Neural progenitor cell (in vitro differentiated cells): ENCODE data around the gene TMEM170A. TPM values are rescaled to one million over a fixed set of nuclear protein-coding genes. Genes with fewer than 3 reads are reported as not detected.
"Not testable (repeated sequence)": the region's sequence is repeated elsewhere in the genome, so short reads cannot be mapped to it uniquely, and the experiment has no call there.

ENCODE experiments used
- DNase-seq: peaks from one replicate; pipeline ENCODE4 v3.0.0-alpha.2; 2016; ENCODE audit warnings: low spot score
- H2AFZ ChIP-seq: fragments of 200-600 bp; sonication (generic); replicated peaks from 2 replicates; pipeline ENCODE4 v1.6.1; 2016; ENCODE audit warnings: antibody characterized with exemption
- H3F3A ChIP-seq: fragments of 200-600 bp; sonication (generic); 2 replicates; pipeline ENCODE4 v1.6.1; 2016; ENCODE audit warnings: antibody characterized with exemption, low read depth
- H3K27ac ChIP-seq: fragments of 200-600 bp; sonication (generic); 2 replicates; pipeline ENCODE4 v1.5.1; 2016; ENCODE audit warnings: mild to moderate bottlenecking
- H3K27me3 ChIP-seq: fragments of 200-600 bp; sonication (generic); 2 replicates; pipeline ENCODE4 v1.6.1; 2016; ENCODE audit warnings: mild to moderate bottlenecking, moderate library complexity
- H3K36me3 ChIP-seq: fragments of 200-600 bp; sonication (generic); 2 replicates; pipeline ENCODE4 v1.5.1; 2016
- H3K4me1 ChIP-seq: fragments of 200-600 bp; sonication (generic); 2 replicates; pipeline ENCODE4 v1.6.1; 2016; ENCODE audit warnings: mixed run types
- H3K4me2 ChIP-seq: fragments of 200-600 bp; sonication (generic); 2 replicates; pipeline ENCODE4 v1.6.1; 2016
- H3K4me3 ChIP-seq: fragments of 200-600 bp; sonication (generic); 2 replicates; pipeline ENCODE4 v1.5.1; 2016
- H3K79me2 ChIP-seq: fragments of 200-600 bp; sonication (generic); 2 replicates; pipeline ENCODE4 v1.6.1; 2016; ENCODE audit warnings: low read depth
- H3K9ac ChIP-seq: fragments of 200-600 bp; sonication (generic); 2 replicates; pipeline ENCODE4 v1.6.1; 2016
- H3K9me3 ChIP-seq: fragments of 200-600 bp; sonication (generic); 2 replicates; pipeline ENCODE4 v1.5.1; 2016; ENCODE audit warnings: low read depth
- H4K20me1 ChIP-seq: fragments of 200-600 bp; sonication (generic); 2 replicates; pipeline ENCODE4 v1.6.1; 2016; ENCODE audit warnings: low read depth
- H3K27ac Mint-ChIP-seq: 3 replicates; pipeline ENCODE4 v1.8.0; 2021; ENCODE audit warnings: mixed read lengths
- H3K27me3 Mint-ChIP-seq: 2 replicates; pipeline ENCODE4 v1.8.0; 2022; ENCODE audit warnings: low read depth, mild to moderate bottlenecking, inconsistent platforms, moderate library complexity, mixed read lengths; ENCODE audit not compliant: insufficient read depth
- H3K36me3 Mint-ChIP-seq: 3 replicates; pipeline ENCODE4 v1.8.0; 2021; ENCODE audit warnings: mixed read lengths
- H3K4me1 Mint-ChIP-seq: 3 replicates; pipeline ENCODE4 v1.8.0; 2021; ENCODE audit warnings: mixed read lengths
- H3K4me3 Mint-ChIP-seq: 3 replicates; pipeline ENCODE4 v1.8.0; 2021; ENCODE audit warnings: mild to moderate bottlenecking, moderate library complexity, mixed read lengths
- H3K9me3 Mint-ChIP-seq: 3 replicates; pipeline ENCODE4 v1.8.0; 2020; ENCODE audit warnings: mixed read lengths
- CTCF ChIP-seq: fragments of 200-600 bp; sonication (generic); IDR thresholded peaks from 2 replicates; pipeline ENCODE4 v1.5.1; 2017; ENCODE audit warnings: antibody characterized with exemption, mild to moderate bottlenecking
- EZH2 ChIP-seq: fragments of 200-600 bp; sonication (generic); IDR thresholded peaks from 2 replicates; pipeline ENCODE4 v1.6.1; 2017; ENCODE audit warnings: antibody characterized with exemption, mild to moderate bottlenecking, moderate library complexity
- EZH2phosphoT487 ChIP-seq: fragments of 200-600 bp; sonication (generic); IDR thresholded peaks from 2 replicates; pipeline ENCODE4 v1.6.1; 2017; ENCODE audit warnings: antibody characterized with exemption
- total RNA-seq: library from RNA; depleted of rRNA; stranded (reverse); fragments of >200 nt; gene quantifications from 2 replicates; pipeline ENCODE4 v1.2.3, GENCODE V29; 2015; ENCODE audit warnings: low replicate concordance

Gene TMEM170A
- total RNA-seq, 1 donor from 2014 or later = 77.0 TPM

GRCh38 chr16:75424105-75424762, 40.3 kb downstream of the TMEM170A start:
- Histone ChIP-seq H3K4me1 (peaks cover 11% of the 10 kb centered on the region), H3K79me2 (peaks cover 100% of the 10 kb centered on the region)
- not testable (repeated sequence) for H4K20me1 ChIP-seq, H3K27ac ChIP-seq, H3K27me3 ChIP-seq, DNase-seq, H3K4me3 ChIP-seq, H3K9ac ChIP-seq, H3K9me3 Mint-ChIP-seq, H2AFZ ChIP-seq, H3K4me2 ChIP-seq, H3K4me3 Mint-ChIP-seq, H3K27me3 Mint-ChIP-seq, H3K36me3 ChIP-seq, H3K9me3 ChIP-seq, H3F3A ChIP-seq
- Mint-ChIP-seq H3K36me3 (peaks cover 25% of the 10 kb centered on the region), H3K27ac (peak overlapping the region; percentile 67), H3K4me1 (peaks cover 22% of the 10 kb centered on the region)

- Histone ChIP-seq H2AFZ (no peak overlapping the region), H3K4me1 (peaks cover 11% of the 10 kb centered on the region), H3K4me2 (no peak overlapping the region), H3K4me3 (no peak overlapping the region), H3K79me2 (peaks cover 100% of the 10 kb centered on the region), H4K20me1 (peaks cover 11% of the 10 kb centered on the region), H3K27me3 (no peaks in the 10 kb centered on the region), H3F3A (no peaks in the 10 kb centered on the region), H3K36me3 (no peaks in the 10 kb centered on the region), H3K9ac (no peak overlapping the region), H3K27ac (no peak overlapping the region), H3K9me3 (no peaks in the 10 kb centered on the region)
- H3K9me3 Mint-ChIP-seq = peaks cover 8% of the 10 kb centered on the region
- H3K4me3 Mint-ChIP-seq = no peak overlapping the region
- peaks cover 4% of the 10 kb centered on the region for H3K27me3 Mint-ChIP-seq
- no peak for DNase-seq
- H3K27ac Mint-ChIP-seq = peak overlapping the region; percentile 67
- peaks cover 22% of the 10 kb centered on the region for H3K4me1 Mint-ChIP-seq
- H3K36me3 Mint-ChIP-seq = peaks cover 21% of the 10 kb centered on the region
- TF ChIP-seq CTCF = no peak
- TF ChIP-seq EZH2phosphoT487 = no peak
- no peak for TF ChIP-seq EZH2
Observed at GRCh38 chr16:75423723-75424104, 40.8 kb downstream of the TMEM170A start.

- peaks cover 3% of the 10 kb centered on the region for H3F3A ChIP-seq
- Mint-ChIP-seq H3K27ac (peak overlapping the region; percentile 98), H3K27me3 (peaks cover 4% of the 10 kb centered on the region), H3K4me3 (no peak overlapping the region), H3K9me3 (peaks cover 2% of the 10 kb centered on the region), H3K4me1 (peaks cover 30% of the 10 kb centered on the region), H3K36me3 (peaks cover 18% of the 10 kb centered on the region)
- H3K27me3 ChIP-seq = no peaks in the 10 kb centered on the region
- DNase-seq = no peak
- H4K20me1 ChIP-seq = peaks cover 28% of the 10 kb centered on the region
- H3K4me1 ChIP-seq = peaks cover 11% of the 10 kb centered on the region
- H3K4me2 ChIP-seq = no peak overlapping the region
- H3K79me2 ChIP-seq = peaks cover 99% of the 10 kb centered on the region
- H3K9ac ChIP-seq = no peak overlapping the region
- H2AFZ ChIP-seq = no peak overlapping the region
- H3K4me3 ChIP-seq = no peak overlapping the region
- H3K27ac ChIP-seq = no peak overlapping the region
- H3K9me3 ChIP-seq = no peaks in the 10 kb centered on the region
- no peaks in the 10 kb centered on the region for H3K36me3 ChIP-seq
- TF ChIP-seq EZH2 (no peak), EZH2phosphoT487 (no peak), CTCF (no peak)
Observed at GRCh38 chr16:75421820-75422126, 42.7 kb downstream of the TMEM170A start.

- Histone ChIP-seq H3K4me1 (peaks cover 11% of the 10 kb centered on the region), H4K20me1 (peaks cover 30% of the 10 kb centered on the region), H3K27ac (peak overlapping the region; percentile 61), H2AFZ (no peak overlapping the region), H3F3A (peaks cover 3% of the 10 kb centered on the region), H3K79me2 (peaks cover 99% of the 10 kb centered on the region), H3K4me3 (peak overlapping the region; percentile 28), H3K36me3 (no peaks in the 10 kb centered on the region), H3K9me3 (no peaks in the 10 kb centered on the region), H3K9ac (no peak overlapping the region), H3K27me3 (no peaks in the 10 kb centered on the region), H3K4me2 (peak overlapping the region; percentile 67)
- TF ChIP-seq EZH2 = no peak
- no peak for TF ChIP-seq CTCF
- no peak for TF ChIP-seq EZH2phosphoT487
- Mint-ChIP-seq H3K27ac (peak overlapping the region; percentile 98), H3K4me3 (peak overlapping the region; percentile 77), H3K9me3 (peaks cover 2% of the 10 kb centered on the region), H3K27me3 (peaks cover 3% of the 10 kb centered on the region), H3K36me3 (peaks cover 17% of the 10 kb centered on the region), H3K4me1 (peaks cover 31% of the 10 kb centered on the region)
- peak; percentile 85 for DNase-seq
Observed at GRCh38 chr16:75420987-75421819, 43.3 kb downstream of the TMEM170A start.
